Glomerular visceral epithelial cell (primary cell): ENCODE results near the gene ARHGAP28.

Experiments used
- DNase-seq: peaks from one replicate; pipeline ENCODE4 v3.0.0-alpha.2; 2016; ENCODE audit errors: extremely low spot score

The ARHGAP28 gene, protein sequence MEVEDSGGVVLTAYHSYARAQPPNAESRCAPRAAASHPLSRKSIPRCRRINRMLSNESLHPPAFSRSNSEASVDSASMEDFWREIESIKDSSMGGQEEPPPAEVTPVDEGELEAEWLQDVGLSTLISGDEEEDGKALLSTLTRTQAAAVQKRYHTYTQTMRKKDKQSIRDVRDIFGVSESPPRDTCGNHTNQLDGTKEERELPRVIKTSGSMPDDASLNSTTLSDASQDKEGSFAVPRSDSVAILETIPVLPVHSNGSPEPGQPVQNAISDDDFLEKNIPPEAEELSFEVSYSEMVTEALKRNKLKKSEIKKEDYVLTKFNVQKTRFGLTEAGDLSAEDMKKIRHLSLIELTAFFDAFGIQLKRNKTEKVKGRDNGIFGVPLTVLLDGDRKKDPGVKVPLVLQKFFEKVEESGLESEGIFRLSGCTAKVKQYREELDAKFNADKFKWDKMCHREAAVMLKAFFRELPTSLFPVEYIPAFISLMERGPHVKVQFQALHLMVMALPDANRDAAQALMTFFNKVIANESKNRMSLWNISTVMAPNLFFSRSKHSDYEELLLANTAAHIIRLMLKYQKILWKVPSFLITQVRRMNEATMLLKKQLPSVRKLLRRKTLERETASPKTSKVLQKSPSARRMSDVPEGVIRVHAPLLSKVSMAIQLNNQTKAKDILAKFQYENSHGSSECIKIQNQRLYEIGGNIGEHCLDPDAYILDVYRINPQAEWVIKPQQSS

GRCh38 chr18:6729247-6730091 lies at the start of gene ARHGAP28:
TSS of gene ARHGAP28 (plus strand) at chr18:6729716. CDS start at chr18:6729822, 106 bp downstream.
- peak; percentile 85 for DNase-seq

DNA sequence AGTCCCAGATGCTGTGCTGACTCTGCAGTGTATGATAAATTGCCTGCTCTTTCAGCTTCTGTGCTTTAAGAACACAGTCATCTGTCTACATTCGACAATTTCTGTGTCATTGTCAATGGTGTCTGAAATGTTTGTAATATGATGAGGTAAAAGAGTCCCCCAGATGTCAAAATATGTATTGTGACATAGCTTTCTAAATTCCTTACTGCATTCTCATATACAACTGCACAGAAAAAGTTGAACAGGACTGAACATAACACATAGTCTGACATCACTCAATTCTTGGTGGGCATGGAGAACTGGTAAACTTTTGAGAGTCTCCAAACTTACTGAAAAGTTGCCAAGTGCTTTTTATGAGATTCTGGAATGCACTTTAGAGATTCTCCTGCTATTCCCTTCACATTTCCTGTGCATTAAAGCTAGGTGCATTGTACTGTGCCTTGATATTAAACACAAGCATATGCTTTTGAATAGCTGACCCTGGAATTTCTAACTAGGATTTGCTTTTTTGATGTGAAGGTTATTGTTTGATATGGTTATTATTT lies 48.1 kb upstream of the ARHGAP28 start:
- DNase-seq = no peak

DNA sequence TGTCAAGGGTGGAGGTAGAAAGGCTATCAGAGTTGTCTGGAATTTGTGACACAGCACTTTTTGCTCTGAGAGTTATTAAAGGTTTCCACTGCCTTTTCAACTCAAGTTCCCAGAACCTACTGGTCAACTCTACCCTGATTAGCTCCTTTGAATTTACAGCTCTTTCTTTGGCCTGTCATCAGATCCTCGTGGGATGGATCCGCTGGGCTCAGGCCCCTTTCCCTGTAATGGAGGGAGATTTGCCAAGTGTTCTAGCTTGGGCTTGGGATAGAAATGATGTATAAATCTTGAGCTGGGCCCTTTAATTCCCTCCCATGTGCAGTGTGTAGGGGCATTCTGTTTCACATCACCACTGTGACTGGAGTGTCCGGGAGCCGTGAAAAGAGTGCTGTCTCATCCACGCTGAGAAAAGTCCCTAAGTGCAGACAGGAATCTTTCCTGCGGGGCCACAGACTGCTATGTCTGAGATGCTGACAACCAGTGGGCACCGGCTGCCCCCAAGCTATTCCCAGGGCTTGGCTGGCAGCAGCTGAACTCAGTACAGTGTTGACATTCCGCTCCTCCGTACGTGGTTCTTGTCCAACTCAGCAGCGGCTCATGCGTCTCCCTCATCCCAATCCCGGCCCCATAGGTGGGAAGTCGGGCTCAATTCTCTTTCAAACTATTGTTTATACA lies 46.9 kb upstream of the ARHGAP28 start:
- DNase-seq = no peak

- no peak for DNase-seq
Measured at GRCh38 chr18:6683112-6683876, 46.2 kb upstream of the ARHGAP28 start.

- DNase-seq = no peak
Measured at GRCh38 chr18:6687676-6688075, 41.8 kb upstream of the ARHGAP28 start.

- DNase-seq = no peak
Measured at GRCh38 chr18:6708890-6709289, 20.6 kb upstream of the ARHGAP28 start.

DNA sequence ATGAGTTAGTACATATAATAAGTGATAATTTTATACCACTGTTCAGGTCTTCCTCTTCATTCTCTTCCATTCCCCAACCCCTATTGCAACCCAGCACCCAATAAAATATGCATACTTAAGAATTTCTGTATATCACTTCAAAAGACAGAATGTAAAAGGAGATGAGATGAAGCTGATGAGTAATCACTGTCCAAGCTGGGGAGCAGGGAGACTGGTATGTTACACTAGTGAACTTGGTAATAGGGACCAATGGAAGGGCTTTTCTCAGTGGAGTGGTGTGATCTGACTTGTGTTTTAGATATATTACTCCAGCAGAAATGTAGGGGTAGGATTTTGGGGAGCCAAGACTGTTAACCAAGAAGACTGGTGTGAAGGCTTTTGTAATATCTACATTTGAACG lies 18.0 kb upstream of the ARHGAP28 start:
- DNase-seq = no peak

- DNase-seq = no peak
Measured at GRCh38 chr18:6712401-6712800, 17.1 kb upstream of the ARHGAP28 start.

GRCh38 chr18:6714010-6714409 lies 15.5 kb upstream of the ARHGAP28 start:
- DNase-seq = no peak

DNA sequence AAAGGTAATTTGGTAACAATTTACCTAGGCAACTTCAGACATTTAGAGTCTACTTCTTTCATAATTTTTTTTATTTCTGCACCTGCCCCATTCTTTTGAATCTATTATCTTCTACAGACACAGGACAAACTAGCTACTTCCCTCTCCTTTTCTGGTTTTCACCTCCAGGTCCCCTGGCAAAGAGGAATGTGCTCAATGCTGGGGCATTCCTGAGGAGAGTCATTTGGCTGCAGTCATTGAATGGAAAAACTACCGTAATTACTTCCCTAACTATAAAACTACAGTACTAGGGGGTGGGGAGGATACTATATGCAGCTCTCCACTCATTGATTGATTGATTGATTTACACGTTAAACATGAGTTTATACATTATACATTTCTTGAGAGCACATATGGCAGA lies 11.2 kb upstream of the ARHGAP28 start:
- DNase-seq = no peak

DNA sequence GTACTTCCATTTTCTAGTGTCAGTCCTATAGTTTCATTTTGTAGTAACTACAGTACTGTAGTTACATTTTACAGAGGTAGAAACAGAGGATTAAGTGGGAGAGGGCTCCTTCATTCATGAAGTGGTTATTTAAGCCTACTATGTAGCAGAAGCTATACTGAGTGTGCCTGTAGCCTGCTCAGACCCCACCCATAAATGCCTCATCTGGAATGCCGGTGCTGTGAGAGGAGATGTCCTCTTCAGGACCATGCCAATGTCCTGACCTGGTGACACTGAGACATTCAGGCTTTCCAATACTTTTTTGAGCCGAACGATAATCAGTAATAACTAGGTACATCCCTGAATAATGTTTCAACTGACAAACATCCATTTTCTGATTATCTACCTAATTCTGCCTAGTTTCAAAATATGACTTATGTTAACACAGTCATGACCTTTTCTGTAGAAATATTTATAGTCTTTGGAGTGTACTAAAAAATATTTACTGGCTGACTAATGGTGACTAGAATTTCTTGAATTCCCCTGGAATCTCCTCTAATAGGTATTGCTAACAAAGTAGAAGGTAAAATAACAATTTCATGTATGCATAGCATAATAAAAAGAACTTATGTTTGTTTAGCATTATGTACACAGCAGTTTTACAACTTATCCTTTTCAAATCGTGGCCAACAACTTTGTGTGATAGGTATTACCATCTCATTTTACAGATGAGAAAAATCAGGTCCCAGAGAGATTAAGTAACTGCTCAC lies 10.2 kb upstream of the ARHGAP28 start:
- no peak for DNase-seq

- no peak for DNase-seq
Measured at GRCh38 chr18:6719910-6720683, 9.4 kb upstream of the ARHGAP28 start.

DNA sequence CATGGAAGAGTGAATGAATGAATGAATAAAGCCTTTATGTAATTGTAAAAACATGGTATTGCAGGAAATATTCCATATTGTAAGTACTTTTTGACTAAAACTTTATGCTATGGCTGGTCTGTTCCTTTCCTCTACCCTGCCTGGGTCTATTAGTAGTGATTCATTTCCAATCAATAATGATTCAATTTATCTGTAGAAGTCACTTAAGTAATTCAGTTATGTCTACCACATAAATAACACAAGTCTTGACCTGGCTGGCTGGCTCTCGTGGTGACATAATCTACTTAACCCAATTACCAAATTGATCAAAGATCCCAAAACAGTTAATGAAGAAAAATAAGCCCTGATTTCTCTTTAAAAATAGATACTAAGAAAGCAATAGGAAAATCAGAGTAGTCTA lies 7.8 kb upstream of the ARHGAP28 start:
- DNase-seq = no peak

GRCh38 chr18:6722690-6723089 lies 6.8 kb upstream of the ARHGAP28 start:
- no peak for DNase-seq

DNA sequence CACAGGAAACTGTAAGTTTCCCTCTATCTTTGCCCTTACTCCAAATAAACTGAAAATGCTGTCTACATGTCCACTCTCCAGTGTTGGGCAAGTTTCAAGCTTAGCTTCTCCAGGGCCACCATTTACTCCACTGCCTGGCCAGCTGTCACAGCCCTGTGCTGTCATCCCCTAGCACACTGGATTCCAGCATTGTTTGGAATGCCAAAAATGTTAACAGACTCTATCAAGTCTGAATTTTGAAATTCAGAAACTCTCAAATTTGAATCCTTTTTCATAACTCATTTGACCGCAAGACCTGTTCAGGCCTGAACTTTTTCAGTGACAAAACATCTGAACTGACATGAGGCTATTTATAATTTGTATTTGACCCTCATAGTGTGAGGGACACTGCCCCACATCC lies 5.2 kb upstream of the ARHGAP28 start:
- no peak for DNase-seq

DNA sequence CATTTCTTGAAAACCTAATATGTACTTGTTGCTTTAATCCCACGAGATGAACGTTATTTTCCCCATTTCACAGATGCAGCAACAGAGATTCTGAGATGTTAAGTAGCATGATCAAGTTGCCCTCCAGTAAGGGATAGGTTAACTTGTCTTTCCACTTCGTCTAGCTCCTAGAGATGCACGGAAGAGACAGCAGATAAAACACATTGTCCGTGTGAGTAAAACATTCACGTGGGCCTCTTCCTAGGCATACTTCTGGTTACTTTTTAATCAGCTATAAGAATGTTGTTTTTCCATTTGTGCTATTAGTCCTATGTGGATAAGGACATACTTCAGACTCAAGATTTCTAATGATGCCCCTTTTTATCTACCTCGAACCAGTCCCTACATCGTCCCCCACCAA lies 1.2 kb upstream of the ARHGAP28 start:
- no peak for DNase-seq

DNA sequence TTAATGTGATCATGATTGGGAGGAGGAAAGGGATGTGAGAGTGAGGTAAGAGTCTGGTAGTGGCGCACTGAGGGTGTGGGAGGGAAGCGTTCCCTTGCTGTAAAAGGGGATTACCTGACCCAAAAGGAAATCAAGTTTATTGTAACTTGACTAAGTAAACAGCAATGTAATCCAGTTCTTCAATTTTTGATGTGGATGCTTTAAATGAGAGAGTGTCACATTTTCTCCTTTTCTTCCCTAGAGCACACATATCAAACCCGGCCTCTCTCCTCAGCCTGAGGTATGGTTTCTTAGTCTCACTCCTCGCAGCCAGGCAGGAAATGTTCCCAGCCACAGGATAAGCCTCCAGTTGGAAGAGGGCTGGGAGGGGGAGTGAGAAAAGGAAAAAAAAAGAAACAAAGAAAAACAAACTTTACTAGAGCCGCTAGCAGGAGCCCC lies 688 bp upstream of the ARHGAP28 start:
- no peak for DNase-seq

DNA sequence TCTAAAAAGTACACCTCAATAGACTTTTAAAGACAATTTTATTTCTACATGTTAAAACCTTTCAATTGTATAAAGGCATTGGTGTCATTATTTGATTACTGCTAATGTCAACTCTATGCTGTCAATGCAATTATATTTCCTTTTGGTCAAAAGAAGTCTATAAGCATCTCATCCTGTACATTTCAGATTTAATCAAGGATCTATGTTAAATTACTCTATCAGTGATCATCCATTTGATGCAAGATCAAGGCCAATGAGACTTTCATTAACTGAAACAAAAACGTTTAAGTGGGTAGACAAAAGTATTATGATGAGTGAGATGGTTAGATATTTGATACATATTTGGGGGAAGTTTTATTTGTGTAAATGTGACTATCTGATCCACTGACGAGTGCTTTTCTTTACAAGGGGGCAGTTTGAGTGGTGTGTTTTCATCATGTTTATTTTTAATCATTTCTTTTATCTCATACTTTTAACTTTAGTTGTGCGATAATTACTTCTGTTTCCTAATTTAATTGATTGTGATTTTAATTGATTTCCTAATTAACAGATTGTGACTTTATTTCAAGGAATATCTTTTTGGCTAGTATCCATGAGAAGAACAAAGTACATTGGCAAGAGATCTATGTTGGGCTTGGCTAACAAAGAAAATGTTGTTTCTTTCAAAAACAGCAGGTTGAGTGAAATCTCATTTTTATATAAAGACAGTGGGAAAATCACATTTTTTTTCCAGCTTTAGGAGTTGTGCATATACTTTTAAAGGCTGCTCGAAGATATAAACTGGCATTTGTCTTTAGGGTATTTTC lies 1.1 kb downstream of the ARHGAP28 start:
- no peak for DNase-seq
